GDM1 (cell line): ENCODE data around the gene POTED.
"Not testable (repeated sequence)": the region's sequence is repeated elsewhere in the genome, so short reads cannot be mapped to it uniquely, and the experiment has no call there.

Source experiments
- DNase-seq: peaks from one replicate; lab custom pipeline; 2025; lab: John Stamatoyannopoulos, UW

Gene POTED

DNA sequence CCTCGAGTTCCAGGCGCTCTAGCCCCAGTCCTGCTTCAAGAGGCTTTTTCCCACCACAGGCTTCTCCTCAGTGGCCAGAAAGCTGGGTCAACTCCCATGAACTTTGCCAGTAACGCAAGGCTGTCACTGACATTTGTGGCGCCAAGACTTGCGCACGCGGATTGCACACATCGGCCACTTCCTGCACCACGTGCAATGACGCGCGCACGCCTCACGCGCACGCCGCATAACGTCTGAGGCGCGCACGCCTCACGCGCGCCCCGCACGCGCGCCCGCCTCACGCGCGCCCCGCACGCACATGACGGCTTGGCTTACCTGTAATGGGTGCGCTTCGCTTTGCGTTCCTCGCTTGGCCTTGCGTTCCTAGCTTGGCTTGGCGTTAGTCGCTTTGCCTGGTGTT lies at the start of gene POTED:
TSS of gene POTED (plus strand) at position 301 of the 400 bp plus-strand sequence. CDS start 452 bp downstream, outside the sequence.
- not testable (repeated sequence) for DNase-seq

DNA sequence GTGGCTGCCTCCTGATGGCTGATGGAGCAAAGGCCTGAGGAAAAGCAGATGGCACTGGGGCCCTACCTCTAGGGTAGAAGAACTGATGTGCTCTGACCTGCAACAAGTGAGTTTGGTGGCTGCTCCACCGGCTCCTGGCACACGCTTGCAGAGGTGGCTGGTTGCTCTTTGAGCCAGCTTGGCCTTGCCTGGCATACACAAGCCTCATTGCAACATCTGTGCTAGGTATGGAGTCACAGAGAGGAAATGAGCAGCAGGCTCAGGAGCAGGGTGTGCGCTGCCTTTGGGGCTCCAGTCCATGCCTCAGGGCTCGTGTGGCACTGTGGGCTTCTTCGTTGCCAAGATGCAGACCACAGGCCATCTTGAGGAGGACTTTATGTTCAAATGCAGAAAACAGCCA lies 40.5 kb downstream of the POTED start:
- DNase-seq, result not testable (repeated sequence)

DNA sequence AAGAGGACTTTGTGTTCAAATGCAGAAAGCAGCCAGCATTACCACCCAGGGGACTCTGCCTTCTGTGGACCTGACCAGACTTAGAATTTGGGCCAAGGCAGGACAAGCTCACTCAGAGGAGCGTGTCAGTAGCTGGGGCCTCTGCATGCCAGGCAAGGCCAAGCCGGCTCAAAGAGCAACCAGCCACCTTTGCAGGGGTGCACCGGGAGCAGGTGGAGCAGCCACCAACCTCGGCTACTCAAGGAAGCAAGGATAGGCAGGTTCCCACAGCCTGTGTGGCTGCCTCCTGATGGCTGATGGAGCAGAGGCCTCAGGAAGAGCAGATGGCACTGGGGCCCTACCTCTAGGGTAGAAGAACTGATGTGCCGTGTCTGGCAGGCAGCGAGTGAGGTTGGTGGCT lies 42.2 kb downstream of the POTED start:
- DNase-seq, result not testable (repeated sequence)
